K562 (cell line): ENCODE measurements around the gene DAB1. TPM values are rescaled to one million over a fixed set of nuclear protein-coding genes. Genes with fewer than 3 reads are reported as not detected.

Experiments used
- ATAC-seq: fragments of 200-7000 bp; cut with Tn5 transposase; 3 replicates; pipeline ENCODE4 v1.9.1; 2020; ENCODE audit warnings: moderate library complexity
- BruUV-seq: library from RNA; stranded (reverse); fragments of 400-500 nt; replicated peaks from 2 replicates; lab custom pipeline; 2021; lab: Mats Ljungman, UMichigan
- CTCF ChIA-PET: fragments of 300-600 bp; formaldehyde crosslinking; extraction: SDS; loops from one replicate; lab custom pipeline; 2021; ENCODE audit warnings: low intra/inter-chr PET ratio; lab: Yijun Ruan, JAX
- POLR2A ChIA-PET: fragments of 300-600, 350-650 bp; sonication (Branson Sonifier 250); formaldehyde crosslinking; extraction: SDS; loops from one replicate; lab custom pipeline; 2021; ENCODE audit warnings: antibody characterized with exemption, inconsistent platforms; lab: Yijun Ruan, JAX
- DNase-seq, 4 experiments: peaks; one replicate each; pipeline versions ENCODE4 v3.0.0 to v3.0.0-alpha.2; 2011 to 2018; ENCODE audit warnings: low spot score in 3 of 4, mixed read lengths in 3 of 4; ENCODE audit errors: extremely low read depth in 1 of 4
- FAIRE-seq: peaks from 2 replicates; lab custom pipeline; 2011; peaks lifted over from hg19 to GRCh38; lab: Jason Lieb, UNC
- H2AFZ ChIP-seq: 2 replicates; pipeline ENCODE4 v1.6.0; 2011; ENCODE audit warnings: low read depth, low read length, control low read depth, inconsistent platforms
- H3K27ac ChIP-seq: fragments of 200-600 bp; 3 replicates; pipeline ENCODE4 v1.8.0; 2011; ENCODE audit warnings: low read depth, mild to moderate bottlenecking, control low read depth, inconsistent platforms, low read length, moderate library complexity, mixed read lengths; ENCODE audit errors: extremely low read depth
- H3K27me3 ChIP-seq, 2 experiments: fragments of 300-600 bp in 1 of 2; 2 replicates in 1 of 2; 3 replicates in 1 of 2; pipeline versions ENCODE4 v1.6.0 to v1.8.0; 2011; ENCODE audit warnings: inconsistent platforms in 2 of 2, low read length in 2 of 2, mild to moderate bottlenecking in 1 of 2, mixed read lengths in 1 of 2, moderate library complexity in 1 of 2; ENCODE audit not compliant: control insufficient read depth in 2 of 2, insufficient read depth in 2 of 2
- H3K36me3 ChIP-seq: fragments of 300-600 bp; 3 replicates; pipeline ENCODE4 v1.8.0; 2011; ENCODE audit warnings: mild to moderate bottlenecking, low read length, inconsistent platforms; ENCODE audit not compliant: control insufficient read depth, insufficient read depth
- H3K4me1 ChIP-seq, 2 experiments: fragments of 200-600 bp in 1 of 2; replicated peaks in 1 of 2; 2 replicates in 1 of 2; 3 replicates in 1 of 2; pipeline versions ENCODE4 v1.5.1 to v1.8.0; 2011; ENCODE audit warnings: inconsistent platforms in 2 of 2, low read length in 2 of 2, mild to moderate bottlenecking in 1 of 2, mixed read lengths in 1 of 2, moderate library complexity in 1 of 2; ENCODE audit not compliant: control insufficient read depth in 2 of 2, insufficient read depth in 2 of 2
- H3K4me2 ChIP-seq: 2 replicates; pipeline ENCODE4 v1.6.1; 2011; ENCODE audit warnings: low read length, control low read depth, inconsistent platforms, mixed read lengths; ENCODE audit not compliant: insufficient read depth
- H3K4me3 ChIP-seq: fragments of 200-600 bp; sonication (generic), shearing (Covaris generic); 2 replicates; pipeline ENCODE4 v1.5.1; 2016; ENCODE audit warnings: control low read depth, inconsistent platforms
- H3K79me2 ChIP-seq: fragments of 200-600 bp; 3 replicates; pipeline ENCODE4 v1.8.0; 2011; ENCODE audit warnings: low read length, inconsistent platforms; ENCODE audit not compliant: control insufficient read depth, insufficient read depth
- H3K9ac ChIP-seq, 2 experiments: 2 replicates each; pipeline versions ENCODE4 v1.6.0 to v1.6.1; 2011; ENCODE audit warnings: low read depth in 2 of 2, low read length in 2 of 2, control low read depth in 1 of 2, inconsistent platforms in 1 of 2, mild to moderate bottlenecking in 1 of 2, mixed read lengths in 1 of 2; ENCODE audit not compliant: insufficient read depth in 1 of 2
- H3K9me1 ChIP-seq: one replicate; pipeline ENCODE4 v1.6.0; 2011; ENCODE audit warnings: inconsistent platforms, mild to moderate bottlenecking, low read length, moderate library complexity; ENCODE audit not compliant: control insufficient read depth, insufficient read depth
- H3K9me3 ChIP-seq: replicated peaks from 2 replicates; pipeline ENCODE4 v1.5.1; 2011; ENCODE audit warnings: low read depth, low read length, inconsistent platforms; ENCODE audit not compliant: control insufficient read depth, insufficient read depth
- H4K20me1 ChIP-seq: replicated peaks from 2 replicates; pipeline ENCODE4 v1.6.1; 2011; ENCODE audit warnings: low read length, inconsistent platforms, mixed read lengths; ENCODE audit not compliant: control insufficient read depth, insufficient read depth
- CBX2 ChIP-seq: fragments of 200-600 bp; sonication (generic); IDR thresholded peaks from one replicate; pipeline ENCODE4 v1.6.1; 2012; ENCODE audit warnings: mild to moderate bottlenecking, low read length, inconsistent platforms; ENCODE audit not compliant: insufficient read depth, poor library complexity, severe bottlenecking
- CXXC5 ChIP-seq: fragments of 250-450 bp; sonication (Bioruptor Pico); IDR thresholded peaks from 2 replicates; pipeline ENCODE4 v1.8.0; 2022; ENCODE audit warnings: inconsistent platforms, mild to moderate bottlenecking, moderate library complexity
- HMBOX1 ChIP-seq: sonication (generic); IDR thresholded peaks from 2 replicates; pipeline ENCODE4 v1.6.1; 2016
- NCOA4 ChIP-seq: fragments of 450-650 bp; IDR thresholded peaks from 2 replicates; pipeline ENCODE4 v1.6.1; 2018; ENCODE audit warnings: mild to moderate bottlenecking; ENCODE audit not compliant: partially characterized antibody
- PHF20 ChIP-seq: fragments of 450-650 bp; IDR thresholded peaks from 2 replicates; pipeline ENCODE4 v1.6.1; 2018; ENCODE audit not compliant: partially characterized antibody
- RBM15 ChIP-seq: fragments of 200-400 bp; formaldehyde crosslinking; IDR thresholded peaks from 2 replicates; pipeline ENCODE4 v1.6.1; 2018; ENCODE audit warnings: mild to moderate bottlenecking, low read length, moderate library complexity; ENCODE audit not compliant: insufficient read depth
- SUPT5H ChIP-seq: fragments of 450-650 bp; IDR thresholded peaks from 2 replicates; pipeline ENCODE4 v1.6.1; 2016
- TEAD1 ChIP-seq, 2 experiments: fragments of 450-650 bp in 1 of 2; sonication (generic) in 1 of 2; formaldehyde crosslinking; IDR thresholded peaks; 2 replicates each; pipeline versions ENCODE4 v1.4.0 to v1.8.0; 2020 to 2022; ENCODE audit warnings: mild to moderate bottlenecking in 2 of 2, missing genetic modification reagents in 1 of 2
- ZBTB17 ChIP-seq: fragments of 450-650 bp; formaldehyde crosslinking; IDR thresholded peaks from 2 replicates; pipeline ENCODE4 v1.4.0; 2020; ENCODE audit warnings: mild to moderate bottlenecking
- ZNF511 ChIP-seq: sonication (generic); formaldehyde crosslinking; IDR thresholded peaks from 2 replicates; pipeline ENCODE4 v1.8.0; 2022; ENCODE audit warnings: mild to moderate bottlenecking, missing genetic modification reagents
- ZNF780A ChIP-seq: fragments of 250-450 bp; sonication (Bioruptor Pico); IDR thresholded peaks from 2 replicates; pipeline ENCODE4 v1.5.0; 2021; ENCODE audit warnings: mild to moderate bottlenecking
- WGBS: fragments of 100-300 bp; shearing (Covaris generic); methylation state at CpG from one replicate; pipeline ENCODE4 v1.1.6; 2016; ENCODE audit warnings: low coverage, mixed read lengths; ENCODE audit not compliant: insufficient coverage; ENCODE audit errors: missing lambda C conversion rate; 5-methylcytosine and 5-hydroxymethylcytosine counted together
- in situ Hi-C: fragments of 300-500 bp; cut with MboI; formaldehyde crosslinking; loops from 4 replicates; pipeline ENCODE4 v1.15.0; 2018; ENCODE audit warnings: inconsistent platforms, mixed read lengths
- intact Hi-C: fragments of 100-400 bp; cut with micrococcal nuclease; formaldehyde crosslinking; loops from 2 replicates; pipeline ENCODE4 v1.14.2; 2022
- polyA plus RNA-seq, 8 experiments: library from polyadenylated mRNA; depleted of rRNA in 4 of 8; stranded (reverse) in 5 of 8; unstranded in 3 of 8; fragments of >200 nt; fragmentation: Nextera tagmentation in 2 of 8; fragmentation: Illumina TruSeq in 1 of 8; extraction: Ambion mirVana in 2 of 8; extraction: Trizol in 1 of 8; gene quantifications; 2 replicates each; pipeline versions ENCODE4 v1.2.1 to v1.2.3, GENCODE V29; 2011 to 2014; ENCODE audit warnings: inconsistent platforms in 1 of 8, missing spikeins in 1 of 8
- total RNA-seq, 7 experiments: library from RNA; depleted of rRNA in 6 of 7; stranded (reverse); fragments of >200 nt in 6 of 7; fragmentation: Illumina TruSeq in 2 of 7; extraction: Trizol in 2 of 7; gene quantifications; 2 replicates each; pipeline versions ENCODE4 v1.2.1 to v1.2.3, GENCODE V29; 2011 to 2021; ENCODE audit warnings: low replicate concordance in 1 of 7
- TF ChIP-seq, protein P1 (sequence below): fragments of 250-450 bp; sonication (Bioruptor Pico); IDR thresholded peaks from 2 replicates; pipeline ENCODE4 v1.5.1; 2021; ENCODE audit warnings: mild to moderate bottlenecking
- TF ChIP-seq, protein P2 (sequence below): sonication (generic); formaldehyde crosslinking; IDR thresholded peaks from 2 replicates; pipeline ENCODE4 v1.8.0; 2022; ENCODE audit warnings: missing genetic modification reagents, mild to moderate bottlenecking, borderline replicate concordance
- TF ChIP-seq, protein P3 (sequence below), 2 experiments: fragments of 200-800 bp in 1 of 2; sonication (Bioruptor generic) in 1 of 2; sonication (generic) in 1 of 2; formaldehyde crosslinking in 1 of 2; IDR thresholded peaks in 1 of 2; conservative IDR thresholded peaks in 1 of 2; 2 replicates each; pipeline versions ENCODE4 v1.5.0 to v1.6.1; 2016 to 2020; ENCODE audit warnings: missing compliant biosample characterization in 1 of 2, missing genetic modification characterization in 1 of 2, missing genetic modification reagents in 1 of 2

Gene DAB1
- total and polyA plus RNA-seq, 9 of the 15 experiments (the other 6 are each of a cell fraction or from before 2014, with no cell fraction given) = not detected

GRCh38 chr1:57060451-57060850 is 363.4 kb downstream of the DAB1 start:
- H3K4me1 ChIP-seq = no peaks in the 10 kb centered on the region
- in situ Hi-C loops = no loop called here
- no peak for ATAC-seq
- H3K27ac ChIP-seq = no peak overlapping the region
- no peaks in the 10 kb centered on the region for H4K20me1 ChIP-seq
- BruUV-seq = no TSS peak
- WGBS = 0% methylated on average over 3 of the region's 3 CpGs
- FAIRE-seq = no peak
- H3K27me3 ChIP-seq = peaks cover 0 to 4% of the 10 kb centered on the region in 2 experiments; a peak in 2 of 5 replicates
- H3K4me2 ChIP-seq = no peak overlapping the region
- H3K9me3 ChIP-seq = no peaks in the 10 kb centered on the region
- H3K4me3 ChIP-seq = no peak overlapping the region
- intact Hi-C loops = no loop called here
- H3K9ac ChIP-seq = no peak overlapping the region
- H2AFZ ChIP-seq = no peak overlapping the region
- ChIA-PET POLR2A (interaction anchor here (0.7 kb wide), 1 partner anchor 28 kb away, joined by 4 read pairs; no protein-coding TSS in a partner anchor), CTCF (no interaction called here)
- H3K9me1 ChIP-seq = no peaks in the 10 kb centered on the region
- no peaks in the 10 kb centered on the region for H3K36me3 ChIP-seq
- no peaks in the 10 kb centered on the region for H3K79me2 ChIP-seq
- no peak for DNase-seq
- no peak for TF ChIP-seq ZNF511 (CRISPR knock-in tag)
- no peak for TF ChIP-seq SUPT5H
- TF ChIP-seq RBM15 = no peak
- TF ChIP-seq, protein P1, sequence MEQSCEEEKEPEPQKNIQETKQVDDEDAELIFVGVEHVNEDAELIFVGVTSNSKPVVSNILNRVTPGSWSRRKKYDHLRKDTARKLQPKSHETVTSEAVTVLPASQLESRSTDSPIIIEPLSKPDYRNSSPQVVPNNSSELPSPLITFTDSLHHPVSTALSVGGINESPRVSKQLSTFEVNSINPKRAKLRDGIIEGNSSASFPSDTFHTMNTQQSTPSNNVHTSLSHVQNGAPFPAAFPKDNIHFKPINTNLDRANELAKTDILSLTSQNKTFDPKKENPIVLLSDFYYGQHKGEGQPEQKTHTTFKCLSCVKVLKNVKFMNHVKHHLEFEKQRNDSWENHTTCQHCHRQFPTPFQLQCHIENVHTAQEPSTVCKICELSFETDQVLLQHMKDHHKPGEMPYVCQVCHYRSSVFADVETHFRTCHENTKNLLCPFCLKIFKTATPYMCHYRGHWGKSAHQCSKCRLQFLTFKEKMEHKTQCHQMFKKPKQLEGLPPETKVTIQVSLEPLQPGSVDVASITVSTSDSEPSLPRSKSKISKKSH = no peak
- no peak for TF ChIP-seq PHF20
- TF ChIP-seq CXXC5 (CRISPR knock-in tag) = no peak
- no peak for TF ChIP-seq HMBOX1
- TF ChIP-seq CBX2 = no peak
- TF ChIP-seq, protein P2, sequence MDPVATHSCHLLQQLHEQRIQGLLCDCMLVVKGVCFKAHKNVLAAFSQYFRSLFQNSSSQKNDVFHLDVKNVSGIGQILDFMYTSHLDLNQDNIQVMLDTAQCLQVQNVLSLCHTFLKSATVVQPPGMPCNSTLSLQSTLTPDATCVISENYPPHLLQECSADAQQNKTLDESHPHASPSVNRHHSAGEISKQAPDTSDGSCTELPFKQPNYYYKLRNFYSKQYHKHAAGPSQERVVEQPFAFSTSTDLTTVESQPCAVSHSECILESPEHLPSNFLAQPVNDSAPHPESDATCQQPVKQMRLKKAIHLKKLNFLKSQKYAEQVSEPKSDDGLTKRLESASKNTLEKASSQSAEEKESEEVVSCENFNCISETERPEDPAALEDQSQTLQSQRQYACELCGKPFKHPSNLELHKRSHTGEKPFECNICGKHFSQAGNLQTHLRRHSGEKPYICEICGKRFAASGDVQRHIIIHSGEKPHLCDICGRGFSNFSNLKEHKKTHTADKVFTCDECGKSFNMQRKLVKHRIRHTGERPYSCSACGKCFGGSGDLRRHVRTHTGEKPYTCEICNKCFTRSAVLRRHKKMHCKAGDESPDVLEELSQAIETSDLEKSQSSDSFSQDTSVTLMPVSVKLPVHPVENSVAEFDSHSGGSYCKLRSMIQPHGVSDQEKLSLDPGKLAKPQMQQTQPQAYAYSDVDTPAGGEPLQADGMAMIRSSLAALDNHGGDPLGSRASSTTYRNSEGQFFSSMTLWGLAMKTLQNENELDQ (CRISPR knock-in tag) = no peak
- TF ChIP-seq ZNF780A (CRISPR knock-in tag) = no peak
- no peak for TF ChIP-seq NCOA4
- TF ChIP-seq TEAD1 (CRISPR knock-in tag; IDR thresholded peaks at IDR 0.05) = no peak
- TF ChIP-seq, protein P3, sequence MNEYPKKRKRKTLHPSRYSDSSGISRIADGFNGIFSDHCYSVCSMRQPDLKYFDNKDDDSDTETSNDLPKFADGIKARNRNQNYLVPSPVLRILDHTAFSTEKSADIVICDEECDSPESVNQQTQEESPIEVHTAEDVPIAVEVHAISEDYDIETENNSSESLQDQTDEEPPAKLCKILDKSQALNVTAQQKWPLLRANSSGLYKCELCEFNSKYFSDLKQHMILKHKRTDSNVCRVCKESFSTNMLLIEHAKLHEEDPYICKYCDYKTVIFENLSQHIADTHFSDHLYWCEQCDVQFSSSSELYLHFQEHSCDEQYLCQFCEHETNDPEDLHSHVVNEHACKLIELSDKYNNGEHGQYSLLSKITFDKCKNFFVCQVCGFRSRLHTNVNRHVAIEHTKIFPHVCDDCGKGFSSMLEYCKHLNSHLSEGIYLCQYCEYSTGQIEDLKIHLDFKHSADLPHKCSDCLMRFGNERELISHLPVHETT (CRISPR knock-in tag; conservative IDR thresholded peaks at IDR 0.05 in 1 of 2, IDR thresholded peaks at IDR 0.05 in 1 of 2) = no peak
- TF ChIP-seq ZBTB17 (CRISPR knock-in tag) = no peak
